Measurements from ENCODE around the gene SP7. TPM values are rescaled to one million over a fixed set of nuclear protein-coding genes. Genes with fewer than 3 reads are reported as not detected.

SP7 gene
- total and polyA plus RNA-seq, 2 experiments from 2014 or later: 0.17 TPM; not detected in 1

DNA sequence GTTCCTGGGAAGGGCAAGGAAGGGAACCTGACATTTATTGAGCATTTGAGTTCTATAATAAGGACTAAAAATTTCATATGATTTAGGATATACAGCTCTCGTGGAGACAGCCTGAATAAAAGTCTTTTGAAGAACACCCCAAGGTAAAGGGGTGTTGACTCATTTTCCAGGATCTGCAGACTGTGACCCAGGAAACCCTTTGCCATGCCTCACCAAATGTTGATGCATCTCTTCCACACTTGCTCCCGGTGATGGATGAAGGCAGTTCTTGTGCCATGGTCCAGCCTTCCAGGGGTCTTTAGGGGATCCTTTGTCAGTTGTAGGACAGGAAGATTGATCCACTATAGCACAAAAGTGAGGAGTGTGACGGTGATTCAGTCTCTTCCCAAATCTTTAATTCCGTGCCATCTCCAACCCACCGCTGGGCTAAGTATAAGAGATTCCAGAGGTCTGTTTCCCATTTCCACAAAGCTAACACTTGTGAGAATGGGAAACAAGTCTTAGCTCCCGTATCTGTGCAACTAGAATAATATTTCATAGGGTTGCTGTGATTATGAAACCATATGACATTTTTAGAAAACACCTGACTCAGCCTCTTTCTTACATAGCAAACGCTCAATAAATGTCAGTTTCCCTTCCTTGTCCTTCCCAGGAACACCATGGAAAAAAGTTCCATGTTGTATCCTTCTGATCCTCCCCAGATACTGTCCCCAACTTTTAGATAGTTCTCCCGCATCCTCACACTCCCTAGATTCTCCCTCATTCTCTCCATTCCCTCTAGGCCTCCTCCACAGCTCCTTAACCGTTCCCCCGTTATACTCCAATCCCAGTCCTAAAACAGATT, 15.6 kb downstream of the SP7 start:
- Histone ChIP-seq H4K20me1 (replicated peaks; ENCODE audit: insufficient read depth) (no peaks in the 10 kb centered on the region; the same call in 1 of the 2 replicates), H3F3A (replicated peaks; ENCODE audit: low read depth) (peaks cover 13% of the 10 kb centered on the region), H3K4me1 (ENCODE audit: insufficient read depth) (peaks cover 16% of the 10 kb centered on the region), H3K9me2 (ENCODE audit: insufficient read depth) (no peaks in the 10 kb centered on the region), H2AFZ (no peak overlapping the region), H3K4me3 (peak overlapping the region; percentile 76), H3K27ac (ENCODE audit: low read depth) (no peak overlapping the region), H3K36me3 (ENCODE audit: insufficient read depth) (peaks cover 8% of the 10 kb centered on the region), H3K27me3 (ENCODE audit: insufficient read depth) (peaks cover 34% of the 10 kb centered on the region), H3K4me2 (peak overlapping the region; percentile 77), H3K79me2 (replicated peaks; ENCODE audit: insufficient read depth) (no peaks in the 10 kb centered on the region)
- DNase-seq (ENCODE audit: low spot score): no peak
- peaks cover 32% of the 10 kb centered on the region for H3K27me3 Mint-ChIP-seq (ENCODE audit: insufficient read depth, low read depth, poor library complexity)
- no peak for ATAC-seq
- H3K36me3 Mint-ChIP-seq (ENCODE audit: low read depth): peaks cover 34% of the 10 kb centered on the region
- peaks cover 19% of the 10 kb centered on the region; the same call in 2 of the 3 replicates for H3K4me1 Mint-ChIP-seq
- TF ChIP-seq JUNB (IDR thresholded peaks at IDR 0.05; ENCODE audit: unreplicated experiment) (no peak), STAT1 (IDR thresholded peaks at IDR 0.05; ENCODE audit: unreplicated experiment) (no peak), EZH2 (IDR thresholded peaks at IDR 0.05; ENCODE audit: low read depth, unreplicated experiment) (no peak), CREB1 (CRISPR knock-in tag; IDR thresholded peaks at IDR 0.05; ENCODE audit: low read depth) (no peak)
- TF ChIP-seq, protein P1, sequence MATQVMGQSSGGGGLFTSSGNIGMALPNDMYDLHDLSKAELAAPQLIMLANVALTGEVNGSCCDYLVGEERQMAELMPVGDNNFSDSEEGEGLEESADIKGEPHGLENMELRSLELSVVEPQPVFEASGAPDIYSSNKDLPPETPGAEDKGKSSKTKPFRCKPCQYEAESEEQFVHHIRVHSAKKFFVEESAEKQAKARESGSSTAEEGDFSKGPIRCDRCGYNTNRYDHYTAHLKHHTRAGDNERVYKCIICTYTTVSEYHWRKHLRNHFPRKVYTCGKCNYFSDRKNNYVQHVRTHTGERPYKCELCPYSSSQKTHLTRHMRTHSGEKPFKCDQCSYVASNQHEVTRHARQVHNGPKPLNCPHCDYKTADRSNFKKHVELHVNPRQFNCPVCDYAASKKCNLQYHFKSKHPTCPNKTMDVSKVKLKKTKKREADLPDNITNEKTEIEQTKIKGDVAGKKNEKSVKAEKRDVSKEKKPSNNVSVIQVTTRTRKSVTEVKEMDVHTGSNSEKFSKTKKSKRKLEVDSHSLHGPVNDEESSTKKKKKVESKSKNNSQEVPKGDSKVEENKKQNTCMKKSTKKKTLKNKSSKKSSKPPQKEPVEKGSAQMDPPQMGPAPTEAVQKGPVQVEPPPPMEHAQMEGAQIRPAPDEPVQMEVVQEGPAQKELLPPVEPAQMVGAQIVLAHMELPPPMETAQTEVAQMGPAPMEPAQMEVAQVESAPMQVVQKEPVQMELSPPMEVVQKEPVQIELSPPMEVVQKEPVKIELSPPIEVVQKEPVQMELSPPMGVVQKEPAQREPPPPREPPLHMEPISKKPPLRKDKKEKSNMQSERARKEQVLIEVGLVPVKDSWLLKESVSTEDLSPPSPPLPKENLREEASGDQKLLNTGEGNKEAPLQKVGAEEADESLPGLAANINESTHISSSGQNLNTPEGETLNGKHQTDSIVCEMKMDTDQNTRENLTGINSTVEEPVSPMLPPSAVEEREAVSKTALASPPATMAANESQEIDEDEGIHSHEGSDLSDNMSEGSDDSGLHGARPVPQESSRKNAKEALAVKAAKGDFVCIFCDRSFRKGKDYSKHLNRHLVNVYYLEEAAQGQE (IDR thresholded peaks at IDR 0.05; ENCODE audit: unreplicated experiment): no peak
- H3K4me3 Mint-ChIP-seq: peak overlapping the region; percentile 94
- no peaks in the 10 kb centered on the region for H3K9me3 Mint-ChIP-seq
- peak overlapping the region; percentile 99 for H3K27ac Mint-ChIP-seq

- Mint-ChIP-seq H3K36me3 (ENCODE audit: low read depth) (peaks cover 56% of the 10 kb centered on the region), H3K27me3 (ENCODE audit: insufficient read depth, low read depth, poor library complexity) (peaks cover 4% of the 10 kb centered on the region), H3K4me1 (no peaks in the 10 kb centered on the region), H3K27ac (no peak overlapping the region), H3K4me3 (no peak overlapping the region), H3K9me3 (no peaks in the 10 kb centered on the region)
- H3K36me3 ChIP-seq (ENCODE audit: insufficient read depth): peaks cover 8% of the 10 kb centered on the region
- H3K79me2 ChIP-seq (replicated peaks; ENCODE audit: insufficient read depth): no peaks in the 10 kb centered on the region
- DNase-seq (ENCODE audit: low spot score) (no peak), ATAC-seq (no peak)
- no peak overlapping the region for H3K4me3 ChIP-seq
- no peak overlapping the region for H3K4me2 ChIP-seq
- H2AFZ ChIP-seq: no peak overlapping the region
- no peaks in the 10 kb centered on the region for H3K9me2 ChIP-seq (ENCODE audit: insufficient read depth)
- no peaks in the 10 kb centered on the region for H3K27me3 ChIP-seq (ENCODE audit: insufficient read depth)
- TF ChIP-seq, protein P2, sequence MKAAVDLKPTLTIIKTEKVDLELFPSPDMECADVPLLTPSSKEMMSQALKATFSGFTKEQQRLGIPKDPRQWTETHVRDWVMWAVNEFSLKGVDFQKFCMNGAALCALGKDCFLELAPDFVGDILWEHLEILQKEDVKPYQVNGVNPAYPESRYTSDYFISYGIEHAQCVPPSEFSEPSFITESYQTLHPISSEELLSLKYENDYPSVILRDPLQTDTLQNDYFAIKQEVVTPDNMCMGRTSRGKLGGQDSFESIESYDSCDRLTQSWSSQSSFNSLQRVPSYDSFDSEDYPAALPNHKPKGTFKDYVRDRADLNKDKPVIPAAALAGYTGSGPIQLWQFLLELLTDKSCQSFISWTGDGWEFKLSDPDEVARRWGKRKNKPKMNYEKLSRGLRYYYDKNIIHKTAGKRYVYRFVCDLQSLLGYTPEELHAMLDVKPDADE (IDR thresholded peaks at IDR 0.05): no peak
- no peak for TF ChIP-seq POLR2AphosphoS5 (IDR thresholded peaks at IDR 0.05; ENCODE audit: low read depth)
- no peak for TF ChIP-seq ZNF114 (CRISPR knock-in tag; IDR thresholded peaks at IDR 0.05)
- no peak for TF ChIP-seq NANOG (IDR thresholded peaks at IDR 0.05; ENCODE audit: borderline replicate concordance)
- H3K27ac ChIP-seq (ENCODE audit: low read depth): no peak overlapping the region
- no peaks in the 10 kb centered on the region for H3K4me1 ChIP-seq (ENCODE audit: insufficient read depth)
- no peaks in the 10 kb centered on the region; the same call in none of the 2 replicates for H4K20me1 ChIP-seq (replicated peaks; ENCODE audit: insufficient read depth)
- no peaks in the 10 kb centered on the region for H3F3A ChIP-seq (replicated peaks; ENCODE audit: low read depth)
Observed at GRCh38 chr12:53313996-53314395, 22.2 kb downstream of the SP7 start.
